Body of pancreas (tissue), 4 donors: ENCODE data around the gene PAOX.

Experiments
- POLR2A ChIP-seq, 3 donors: fragments of 450-650 bp; IDR thresholded peaks; one replicate each; pipeline ENCODE4 v1.6.1; 2016; ENCODE audit warnings: antibody characterized with exemption in 3 of 3, mild to moderate bottlenecking in 2 of 3
- TF ChIP-seq, protein P1 (sequence below), 7 experiments: fragments of 450-650 bp in 4 of 7; fragments of 200-600 bp in 3 of 7; sonication (generic) in 3 of 7; IDR thresholded peaks; one replicate each; pipeline ENCODE4 v1.5.1; 2016 to 2019; ENCODE audit warnings: antibody characterized with exemption in 7 of 7

GRCh38 chr10:133354672-133355240, 24.3 kb upstream of the PAOX start:
- TF ChIP-seq, protein P1, sequence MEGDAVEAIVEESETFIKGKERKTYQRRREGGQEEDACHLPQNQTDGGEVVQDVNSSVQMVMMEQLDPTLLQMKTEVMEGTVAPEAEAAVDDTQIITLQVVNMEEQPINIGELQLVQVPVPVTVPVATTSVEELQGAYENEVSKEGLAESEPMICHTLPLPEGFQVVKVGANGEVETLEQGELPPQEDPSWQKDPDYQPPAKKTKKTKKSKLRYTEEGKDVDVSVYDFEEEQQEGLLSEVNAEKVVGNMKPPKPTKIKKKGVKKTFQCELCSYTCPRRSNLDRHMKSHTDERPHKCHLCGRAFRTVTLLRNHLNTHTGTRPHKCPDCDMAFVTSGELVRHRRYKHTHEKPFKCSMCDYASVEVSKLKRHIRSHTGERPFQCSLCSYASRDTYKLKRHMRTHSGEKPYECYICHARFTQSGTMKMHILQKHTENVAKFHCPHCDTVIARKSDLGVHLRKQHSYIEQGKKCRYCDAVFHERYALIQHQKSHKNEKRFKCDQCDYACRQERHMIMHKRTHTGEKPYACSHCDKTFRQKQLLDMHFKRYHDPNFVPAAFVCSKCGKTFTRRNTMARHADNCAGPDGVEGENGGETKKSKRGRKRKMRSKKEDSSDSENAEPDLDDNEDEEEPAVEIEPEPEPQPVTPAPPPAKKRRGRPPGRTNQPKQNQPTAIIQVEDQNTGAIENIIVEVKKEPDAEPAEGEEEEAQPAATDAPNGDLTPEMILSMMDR (IDR thresholded peaks at IDR 0.05), result no peak
- TF ChIP-seq POLR2A (IDR thresholded peaks at IDR 0.05), result no peak
